PC-9 (cell line): ENCODE results near the gene CNRIP1. TPM values are rescaled to one million over a fixed set of nuclear protein-coding genes. Genes with fewer than 3 reads are reported as not detected.

ENCODE experiments used
- BruUV-seq: library from RNA; stranded (reverse); fragments of 400-500 nt; replicated peaks from 2 replicates; lab custom pipeline; 2021; lab: Mats Ljungman, UMichigan
- CTCF ChIA-PET: fragments of 300-600 bp; sonication (Branson Sonifier 250); formaldehyde crosslinking; loops from one replicate; lab custom pipeline; 2022; ENCODE audit warnings: antibody characterized with exemption; lab: Charles Lee
- POLR2A ChIA-PET: fragments of 300-600 bp; sonication (Branson Sonifier 250); formaldehyde crosslinking; loops from one replicate; lab custom pipeline; 2022; ENCODE audit warnings: antibody characterized with exemption; ENCODE audit not compliant: unreplicated experiment; lab: Charles Lee
- DNase-seq, 2 experiments: peaks; one replicate each; pipeline versions ENCODE4 v3.0.0 to v3.0.0-alpha.2; 2015 to 2022; ENCODE audit warnings: mixed read lengths in 1 of 2
- H2AFZ ChIP-seq: fragments of 200-600 bp; sonication (generic); 2 replicates; pipeline ENCODE4 v1.8.1; 2017; ENCODE audit warnings: antibody characterized with exemption
- H3F3A ChIP-seq: fragments of 200-600 bp; sonication (generic); 2 replicates; pipeline ENCODE4 v1.8.1; 2017; ENCODE audit warnings: antibody characterized with exemption, mild to moderate bottlenecking, low read depth; ENCODE audit not compliant: insufficient read depth
- H3K27ac ChIP-seq: fragments of 200-600 bp; sonication (generic); 2 replicates; pipeline ENCODE4 v1.6.1; 2016; ENCODE audit warnings: mixed run types
- H3K27me3 ChIP-seq: fragments of 200-600 bp; sonication (generic); 2 replicates; pipeline ENCODE4 v1.6.1; 2016; ENCODE audit warnings: low read depth, mixed run types; ENCODE audit not compliant: insufficient read depth
- H3K36me3 ChIP-seq: fragments of 200-600 bp; sonication (generic); 2 replicates; pipeline ENCODE4 v1.6.1; 2016; ENCODE audit warnings: low read depth, mixed run types
- H3K4me1 ChIP-seq: fragments of 200-600 bp; sonication (generic); replicated peaks from 2 replicates; pipeline ENCODE4 v1.6.1; 2016; ENCODE audit warnings: mixed run types; ENCODE audit not compliant: insufficient read depth
- H3K4me2 ChIP-seq: fragments of 200-600 bp; sonication (generic); 2 replicates; pipeline ENCODE4 v1.6.1; 2017; ENCODE audit warnings: mixed run types
- H3K4me3 ChIP-seq: fragments of 200-600 bp; sonication (generic); 2 replicates; pipeline ENCODE4 v1.6.1; 2016; ENCODE audit warnings: mixed run types
- H3K79me2 ChIP-seq: fragments of 200-600 bp; sonication (generic); 2 replicates; pipeline ENCODE4 v1.6.1; 2017; ENCODE audit warnings: low read depth, mixed run types
- H3K9me2 ChIP-seq: fragments of 200-600 bp; sonication (generic); 2 replicates; pipeline ENCODE4 v1.8.1; 2017; ENCODE audit warnings: mild to moderate bottlenecking; ENCODE audit not compliant: insufficient read depth
- H3K9me3 ChIP-seq: fragments of 200-600 bp; sonication (generic); 2 replicates; pipeline ENCODE4 v1.8.1; 2016; ENCODE audit warnings: low read depth; ENCODE audit not compliant: insufficient read depth
- H4K20me1 ChIP-seq: fragments of 200-600 bp; sonication (generic); 2 replicates; pipeline ENCODE4 v1.8.1; 2017; ENCODE audit not compliant: insufficient read depth
- EZH2 ChIP-seq: fragments of 200-600 bp; sonication (generic); IDR thresholded peaks from 2 replicates; pipeline ENCODE4 v1.8.0; 2017; ENCODE audit warnings: antibody characterized with exemption, low read depth
- intact Hi-C: fragments of 100-400 bp; cut with micrococcal nuclease; formaldehyde crosslinking; loops from one replicate; pipeline ENCODE4 v1.10.0; 2022; ENCODE audit not compliant: unreplicated experiment
- total RNA-seq: library from RNA; stranded (reverse); gene quantifications from 2 replicates; pipeline ENCODE4 v1.2.3, GENCODE V29; 2021
- TF ChIP-seq, protein P1 (sequence below): fragments of 200-600 bp; sonication (generic); conservative IDR thresholded peaks from 2 replicates; pipeline ENCODE4 v1.6.1; 2017; ENCODE audit warnings: mixed run types, antibody characterized with exemption, mild to moderate bottlenecking, moderate library complexity

CNRIP1 gene
- total RNA-seq, 1 experiment from 2014 or later: not detected

DNA sequence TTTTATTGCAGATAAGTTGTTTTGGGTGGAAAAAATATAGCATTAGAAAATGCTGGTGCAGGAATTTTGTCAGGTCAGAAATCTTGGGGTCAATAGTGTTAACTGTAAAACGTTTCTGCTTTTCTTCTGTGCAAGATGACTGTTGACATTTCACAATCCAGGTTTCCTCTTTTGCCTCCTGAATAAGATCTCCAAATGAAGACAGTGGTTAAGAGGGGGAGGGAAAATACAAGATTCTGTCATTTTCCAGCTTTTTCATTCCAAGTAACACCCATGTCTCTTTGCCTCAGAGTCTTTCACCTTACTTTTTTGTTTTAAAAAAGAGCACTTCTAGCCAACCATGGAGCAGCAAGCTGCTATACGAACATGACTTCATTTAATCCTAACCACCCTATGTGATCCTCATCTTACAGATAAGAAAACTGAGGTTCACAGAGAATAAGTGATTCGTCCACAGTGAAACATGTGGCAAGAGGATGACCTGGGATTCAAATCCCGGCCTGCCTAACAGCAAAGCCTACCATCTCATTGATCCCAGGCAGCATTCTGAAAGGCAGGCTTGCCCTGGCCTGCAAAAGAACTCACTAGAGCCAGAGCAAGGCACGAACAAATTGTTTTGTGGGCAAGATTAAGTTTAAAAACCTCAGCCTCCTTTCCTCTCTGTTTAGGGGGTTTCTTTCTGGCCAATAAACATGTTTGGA, 48.4 kb upstream of the CNRIP1 start:
- Histone ChIP-seq H4K20me1 (no peaks in the 10 kb centered on the region), H3K27ac (no peak overlapping the region), H3F3A (no peaks in the 10 kb centered on the region), H3K4me2 (no peak overlapping the region), H3K9me2 (no peaks in the 10 kb centered on the region), H3K4me3 (no peak overlapping the region), H3K9me3 (no peaks in the 10 kb centered on the region), H3K27me3 (no peaks in the 10 kb centered on the region), H3K36me3 (no peaks in the 10 kb centered on the region), H3K4me1 (no peaks in the 10 kb centered on the region), H3K79me2 (no peaks in the 10 kb centered on the region), H2AFZ (no peak overlapping the region)
- intact Hi-C loops: no loop called here
- BruUV-seq: no TSS peak
- CTCF ChIA-PET: no interaction called here
- no peak for DNase-seq
- POLR2A ChIA-PET: no interaction called here
- no peak for TF ChIP-seq EZH2
- TF ChIP-seq, protein P1, sequence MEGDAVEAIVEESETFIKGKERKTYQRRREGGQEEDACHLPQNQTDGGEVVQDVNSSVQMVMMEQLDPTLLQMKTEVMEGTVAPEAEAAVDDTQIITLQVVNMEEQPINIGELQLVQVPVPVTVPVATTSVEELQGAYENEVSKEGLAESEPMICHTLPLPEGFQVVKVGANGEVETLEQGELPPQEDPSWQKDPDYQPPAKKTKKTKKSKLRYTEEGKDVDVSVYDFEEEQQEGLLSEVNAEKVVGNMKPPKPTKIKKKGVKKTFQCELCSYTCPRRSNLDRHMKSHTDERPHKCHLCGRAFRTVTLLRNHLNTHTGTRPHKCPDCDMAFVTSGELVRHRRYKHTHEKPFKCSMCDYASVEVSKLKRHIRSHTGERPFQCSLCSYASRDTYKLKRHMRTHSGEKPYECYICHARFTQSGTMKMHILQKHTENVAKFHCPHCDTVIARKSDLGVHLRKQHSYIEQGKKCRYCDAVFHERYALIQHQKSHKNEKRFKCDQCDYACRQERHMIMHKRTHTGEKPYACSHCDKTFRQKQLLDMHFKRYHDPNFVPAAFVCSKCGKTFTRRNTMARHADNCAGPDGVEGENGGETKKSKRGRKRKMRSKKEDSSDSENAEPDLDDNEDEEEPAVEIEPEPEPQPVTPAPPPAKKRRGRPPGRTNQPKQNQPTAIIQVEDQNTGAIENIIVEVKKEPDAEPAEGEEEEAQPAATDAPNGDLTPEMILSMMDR: no peak

DNA sequence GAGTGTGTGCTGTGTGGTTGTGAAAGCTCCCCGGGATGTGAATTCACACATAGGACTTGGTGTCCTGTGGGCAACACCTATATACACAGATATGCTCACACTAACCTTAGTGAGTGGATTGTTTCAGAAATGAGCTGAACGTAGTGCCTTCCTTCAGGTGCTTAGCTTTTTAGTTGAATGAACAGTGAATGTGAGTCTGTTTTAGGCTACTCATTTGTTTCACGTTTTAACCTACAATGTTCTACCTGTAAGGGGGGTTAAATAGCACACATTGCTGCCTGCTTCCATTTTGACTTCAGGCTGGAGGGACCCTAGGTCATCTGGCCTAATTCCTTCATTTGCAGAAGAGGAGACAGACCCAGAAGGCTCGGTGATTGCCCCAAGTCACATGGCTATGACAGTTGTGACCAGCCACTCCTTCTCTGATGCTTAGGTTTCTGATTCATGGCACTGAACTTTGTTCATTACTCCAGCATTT, 46.4 kb upstream of the CNRIP1 start:
- no peak for DNase-seq
- H3K9me2 ChIP-seq: no peaks in the 10 kb centered on the region
- POLR2A ChIA-PET: no interaction called here
- no peaks in the 10 kb centered on the region for H3K9me3 ChIP-seq
- no peaks in the 10 kb centered on the region for H3K36me3 ChIP-seq
- no peak overlapping the region for H3K4me2 ChIP-seq
- H3K79me2 ChIP-seq: no peaks in the 10 kb centered on the region
- H3K27ac ChIP-seq: no peak overlapping the region
- H3F3A ChIP-seq: no peaks in the 10 kb centered on the region
- no peaks in the 10 kb centered on the region for H3K27me3 ChIP-seq
- H3K4me3 ChIP-seq: no peak overlapping the region
- no peak overlapping the region for H2AFZ ChIP-seq
- no peaks in the 10 kb centered on the region for H4K20me1 ChIP-seq
- intact Hi-C loops: no loop called here
- no peaks in the 10 kb centered on the region for H3K4me1 ChIP-seq
- no peak for TF ChIP-seq EZH2
- TF ChIP-seq, protein P1: no peak
- no TSS peak for BruUV-seq
- CTCF ChIA-PET: no interaction called here

DNA sequence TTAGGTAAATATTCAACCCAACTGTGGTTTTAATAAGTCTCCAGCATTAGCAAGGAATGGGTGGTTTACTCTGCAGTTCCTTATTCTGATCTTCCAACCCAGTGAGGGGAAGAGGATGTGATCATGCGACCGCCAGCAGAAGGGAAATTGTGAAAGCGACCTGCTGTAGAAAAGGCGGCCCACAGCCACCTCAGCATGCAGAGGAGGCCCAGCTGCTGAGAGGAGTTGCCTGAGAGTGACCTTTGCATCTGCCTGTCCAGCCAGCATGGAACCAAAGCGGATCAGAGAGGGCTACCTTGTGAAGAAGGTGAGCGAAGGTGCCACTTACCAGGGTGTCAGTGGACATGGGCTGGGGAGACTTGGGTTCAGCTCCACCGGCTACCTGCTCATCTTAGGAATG, 45.3 kb upstream of the CNRIP1 start, which contains the start of gene PLEK:
TSS of gene PLEK (plus strand) at position 196 of the 400 bp plus-strand sequence. CDS start at position 266, 70 bp downstream.
- no peaks in the 10 kb centered on the region for H3K36me3 ChIP-seq
- H3K79me2 ChIP-seq: no peaks in the 10 kb centered on the region
- no peaks in the 10 kb centered on the region for H4K20me1 ChIP-seq
- no peaks in the 10 kb centered on the region for H3K9me2 ChIP-seq
- H3K9me3 ChIP-seq: no peaks in the 10 kb centered on the region
- no peak within 1 kb of the TSS for H2AFZ ChIP-seq
- H3K4me3 ChIP-seq: no peak within 1 kb of the TSS
- no peaks in the 10 kb centered on the region for H3K4me1 ChIP-seq
- H3F3A ChIP-seq: no peaks in the 10 kb centered on the region
- no peak within 1 kb of the TSS for H3K27ac ChIP-seq
- TF ChIP-seq EZH2: no peak
- TF ChIP-seq, protein P1: no peak
- no TSS peak for BruUV-seq
- DNase-seq: no peak
- CTCF ChIA-PET: no interaction called here
- H3K4me2 ChIP-seq: no peak within 1 kb of the TSS
- intact Hi-C loops: no loop called here
- H3K27me3 ChIP-seq: no peaks in the 10 kb centered on the region
- POLR2A ChIA-PET: no interaction called here
